HG03442 (cell line): Measurements from ENCODE around the gene NXPH4.

Experiments
- ATAC-seq: cut with Tn5 transposase; IDR thresholded peaks from one replicate; pipeline ENCODE4 v1.9.1; 2021; ENCODE audit warnings: mild to moderate bottlenecking, moderate library complexity; ENCODE audit not compliant: unreplicated experiment

The NXPH4 gene

GRCh38 chr12:57241402-57242310, 25.1 kb downstream of the NXPH4 start:
- ATAC-seq = no peak

- ATAC-seq = no peak
These were observed 25.7 kb downstream of the NXPH4 start for GRCh38 chr12:57242329-57242690.

- ATAC-seq = no peak
These were observed 26.3 kb downstream of the NXPH4 start for GRCh38 chr12:57242691-57243454.

- ATAC-seq = peak; percentile 25
These were observed 27.1 kb downstream of the NXPH4 start for GRCh38 chr12:57243521-57244311.

DNA sequence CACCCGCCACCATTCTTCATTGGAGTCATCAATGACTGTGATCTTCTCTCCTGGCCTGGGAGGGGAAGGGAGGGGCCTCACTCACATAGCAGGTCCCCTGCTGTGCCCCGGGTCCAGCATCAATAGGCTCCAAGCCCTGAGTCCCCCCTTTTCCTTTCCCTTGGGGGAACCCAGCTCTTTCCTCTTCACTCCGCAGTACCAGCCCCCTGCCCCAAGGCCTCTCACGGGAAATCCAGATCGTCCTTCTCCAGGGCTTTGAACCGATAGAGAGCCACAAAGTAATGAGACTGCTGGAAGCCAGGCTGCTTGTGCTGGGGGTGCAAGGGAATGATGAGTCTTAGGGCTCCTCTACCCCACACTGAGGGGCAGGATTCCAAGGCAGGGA, 27.7 kb downstream of the NXPH4 start:
- no peak for ATAC-seq

GRCh38 chr12:57247041-57247440, 30.4 kb downstream of the NXPH4 start:
- ATAC-seq = no peak

- ATAC-seq = no peak
These were observed 32.5 kb downstream of the NXPH4 start for GRCh38 chr12:57248934-57249742.

GRCh38 chr12:57250541-57250940, 33.9 kb downstream of the NXPH4 start:
- no peak for ATAC-seq

DNA sequence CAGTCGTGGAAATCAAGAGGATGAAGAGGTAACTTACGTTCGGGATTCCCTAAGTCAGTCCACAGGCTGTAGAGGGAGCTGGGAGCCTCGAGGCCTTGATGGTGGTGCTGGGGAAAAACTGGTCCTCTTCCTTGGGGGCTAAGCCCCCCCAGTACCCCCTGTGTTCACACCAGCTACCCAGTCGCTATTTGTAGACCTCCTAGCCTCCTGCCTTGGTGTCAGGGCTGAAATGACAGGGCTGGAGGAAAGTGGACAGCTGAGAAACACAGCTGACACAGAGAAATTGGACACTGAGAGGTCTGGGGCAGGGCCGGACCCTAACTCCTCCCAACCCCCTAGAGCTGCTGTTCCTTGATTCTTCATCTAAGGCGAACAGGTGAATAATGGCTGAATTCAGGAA, 34.4 kb downstream of the NXPH4 start, which contains the start of gene STAC3:
STAC3 (minus strand) TSS at position 232 of the 400 bp plus-strand sequence. CDS start 1,551 bp downstream, outside the sequence.
- ATAC-seq = no peak

DNA sequence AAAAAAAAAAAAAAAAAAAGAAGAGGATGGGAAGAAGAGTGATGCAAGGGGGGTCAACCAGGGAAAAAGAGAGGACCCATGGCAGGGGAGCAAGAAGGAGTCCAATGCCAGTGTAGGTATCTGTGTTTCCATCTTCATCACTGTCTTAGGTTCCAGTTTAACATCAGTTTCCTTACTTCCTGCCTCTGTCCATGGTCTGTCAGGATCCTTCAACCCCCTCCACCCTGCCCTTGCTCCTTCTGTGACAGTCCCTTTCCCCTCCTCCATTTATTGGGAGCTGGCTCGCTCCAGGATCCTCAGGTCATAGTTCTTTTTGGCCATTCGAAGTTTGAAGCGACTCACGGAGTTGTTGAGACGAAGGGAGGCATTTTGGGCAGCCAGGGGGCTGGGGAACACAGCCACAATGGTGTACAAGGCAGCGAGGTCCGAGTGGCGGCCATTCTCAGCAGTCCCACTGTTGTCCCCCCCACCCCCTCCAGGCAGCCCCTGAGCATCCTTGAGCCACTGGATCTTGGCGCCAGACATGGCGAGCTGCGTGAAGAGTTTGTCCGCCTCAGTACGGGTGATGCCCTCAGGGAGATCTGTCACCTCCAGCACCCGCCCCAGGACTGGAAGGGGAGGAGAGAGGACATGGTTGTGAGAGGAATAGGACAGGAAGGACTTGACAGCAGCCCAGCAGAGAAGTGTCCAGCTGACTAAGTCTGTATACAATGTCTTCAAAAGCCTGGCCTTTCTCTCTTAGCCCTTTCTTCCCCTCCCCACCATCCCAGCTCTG, 38.1 kb downstream of the NXPH4 start:
- no peak for ATAC-seq

DNA sequence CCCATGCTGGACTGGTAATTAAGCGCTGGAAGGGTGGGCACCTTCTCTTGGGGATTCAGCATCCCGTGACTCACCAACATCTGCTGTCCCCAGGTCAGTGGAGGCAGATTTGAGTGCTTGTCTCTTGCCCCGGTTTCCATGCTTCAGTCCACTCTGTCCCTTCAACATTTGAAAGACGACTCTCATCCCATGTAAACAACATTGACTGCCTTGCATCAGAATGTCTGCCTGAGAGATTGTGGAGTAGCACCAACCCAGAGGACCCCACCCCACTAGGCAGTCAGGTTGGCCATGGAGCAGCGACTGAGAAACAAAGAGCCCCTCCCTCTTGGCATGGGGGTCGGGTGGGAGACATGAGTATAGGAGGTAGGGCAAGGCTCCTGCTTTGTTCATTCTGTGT, 39.3 kb downstream of the NXPH4 start:
- no peak for ATAC-seq

DNA sequence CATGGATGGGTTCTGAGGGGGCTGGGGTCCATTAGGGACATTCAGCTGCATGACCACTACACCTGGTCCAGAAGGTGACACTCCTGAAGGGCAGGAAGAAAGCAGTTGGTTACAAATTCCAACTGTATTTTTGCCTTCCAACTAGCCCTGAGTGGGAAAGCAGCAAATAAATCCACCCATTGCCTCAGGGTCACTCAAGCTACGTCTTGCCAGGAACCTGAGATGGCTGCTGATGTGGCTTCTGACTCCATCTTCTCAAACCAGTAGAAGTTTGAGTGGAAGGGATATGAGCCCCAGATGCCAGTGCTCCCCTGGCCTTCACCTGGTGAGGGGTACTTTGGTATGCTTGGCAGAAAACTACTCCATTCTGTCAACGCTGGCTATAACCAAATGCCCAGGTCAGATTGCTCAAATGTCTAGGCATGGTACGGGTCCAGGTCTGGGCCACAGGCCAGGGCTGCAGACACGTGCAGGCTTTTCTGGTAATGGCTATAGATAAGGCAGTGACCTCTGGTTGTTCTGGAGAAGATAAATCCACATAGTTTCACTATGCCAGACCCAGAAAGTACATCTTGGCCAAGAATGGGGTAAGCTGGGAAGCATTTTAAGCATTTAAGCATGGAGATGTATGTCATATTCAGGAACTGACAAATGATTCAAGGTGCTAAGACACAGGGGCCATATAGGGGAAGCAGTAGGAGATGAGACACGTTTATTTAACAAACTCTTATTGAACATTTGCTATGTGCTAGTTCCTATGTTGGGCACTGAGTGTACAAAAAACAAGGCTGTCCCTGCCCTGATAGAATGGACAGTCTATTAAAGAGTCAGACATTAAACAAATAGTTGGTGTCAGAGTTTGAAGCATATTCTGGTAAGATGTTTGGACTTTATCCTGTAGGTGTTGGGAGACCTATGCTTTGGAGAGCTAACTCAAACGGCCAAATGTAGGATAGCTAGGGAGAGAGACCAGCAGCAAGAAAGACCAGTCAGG, 42.7 kb downstream of the NXPH4 start:
- ATAC-seq = no peak

DNA sequence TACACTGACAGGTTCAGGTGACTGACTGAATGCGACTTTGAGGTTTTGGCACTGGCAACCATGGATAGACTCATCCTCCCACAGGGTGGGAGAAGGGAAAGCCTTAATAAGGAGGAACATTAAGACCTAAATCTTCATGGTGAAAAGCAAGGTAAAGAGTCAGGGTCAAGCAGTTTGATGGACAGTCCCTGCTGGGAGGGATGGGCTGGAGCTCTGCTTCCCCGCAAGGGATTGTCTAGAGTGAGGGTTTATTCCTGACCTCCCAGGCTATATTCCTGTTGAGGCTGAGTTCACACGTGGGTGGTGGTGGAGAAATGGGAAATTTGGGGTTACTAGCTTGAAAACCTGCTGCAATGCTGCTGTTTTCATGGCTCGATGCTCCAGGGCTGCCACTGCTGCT, 43.8 kb downstream of the NXPH4 start:
- no peak for ATAC-seq

- no peak for ATAC-seq
These were observed 44.9 kb downstream of the NXPH4 start for GRCh38 chr12:57261428-57261865.

DNA sequence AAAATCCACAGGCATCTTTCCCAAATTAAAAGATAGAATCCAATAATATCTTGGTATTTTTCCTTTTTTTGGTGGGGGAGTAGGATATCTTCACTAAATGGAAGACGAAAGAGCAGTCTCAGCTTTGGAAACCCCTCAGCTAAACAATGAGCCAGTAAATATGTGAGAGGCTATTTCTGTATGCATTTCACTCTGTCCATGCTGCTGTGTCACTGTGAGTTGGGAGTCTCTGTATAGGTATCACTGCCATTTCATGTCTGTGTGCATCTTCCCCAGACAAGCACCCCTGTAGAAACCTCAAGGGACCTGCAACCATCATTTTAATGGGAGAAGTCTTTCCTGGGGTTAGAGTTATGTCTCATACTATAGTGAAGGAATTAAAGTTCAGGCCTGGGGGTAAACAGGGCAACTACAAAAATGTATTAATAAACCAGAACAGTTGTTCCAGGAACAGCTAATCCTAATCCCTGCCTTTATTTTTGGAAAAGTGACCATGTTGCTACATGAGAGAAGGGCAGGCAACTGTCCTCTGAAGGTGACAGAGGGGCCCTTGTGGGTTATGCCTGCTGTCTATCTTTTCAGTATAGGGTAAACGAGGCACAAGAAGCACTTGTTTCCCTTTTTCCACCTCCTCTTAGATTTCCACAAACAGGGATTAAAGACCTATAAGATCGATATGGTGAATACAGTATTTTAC, 45.7 kb downstream of the NXPH4 start:
- no peak for ATAC-seq

DNA sequence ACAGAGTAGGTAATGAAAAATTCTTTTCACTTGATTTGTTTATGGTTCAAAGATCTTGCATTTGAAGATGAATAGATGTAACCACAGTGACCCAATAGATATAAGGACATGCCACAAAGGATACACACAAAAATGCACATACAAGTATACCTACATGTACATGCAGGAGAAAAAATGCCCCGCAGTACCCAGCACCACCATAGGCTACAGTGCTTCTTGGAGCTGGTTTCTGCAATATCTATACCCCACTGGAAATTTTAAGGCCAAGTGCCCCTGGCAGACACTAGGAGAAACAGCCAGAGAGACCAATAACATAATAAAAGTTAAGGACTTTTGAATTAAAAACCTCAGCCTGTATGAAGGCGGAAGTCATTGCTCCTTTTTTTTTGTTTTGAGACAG, 46.5 kb downstream of the NXPH4 start:
- no peak for ATAC-seq

DNA sequence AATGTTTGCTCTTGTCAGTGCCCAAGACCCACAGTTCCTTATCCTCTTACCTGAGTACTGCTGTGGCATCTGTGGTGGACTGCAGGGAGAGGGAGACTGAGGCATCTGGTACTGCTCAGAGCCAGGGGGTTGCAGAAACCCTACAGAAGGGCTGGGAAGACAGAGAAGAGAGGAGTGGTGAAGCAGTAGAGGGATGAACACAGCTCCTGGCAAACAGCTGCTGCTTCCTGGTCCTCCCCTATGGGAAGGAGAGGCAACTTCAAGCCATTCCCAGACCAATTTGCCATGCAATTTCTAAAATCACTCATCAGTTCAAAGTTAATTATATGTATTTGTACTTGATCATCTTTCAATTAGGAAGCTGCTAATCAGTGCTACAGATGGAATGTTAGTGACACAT, 50.1 kb downstream of the NXPH4 start:
- no peak for ATAC-seq

- no peak for ATAC-seq
These were observed 51.7 kb downstream of the NXPH4 start for GRCh38 chr12:57268264-57268663.
